ENCODE data around the gene PLA2G2C. TPM values are rescaled to one million over a fixed set of nuclear protein-coding genes. Genes with fewer than 3 reads are reported as not detected.

PLA2G2C gene
- total RNA-seq, 1 donor from 2014 or later = not detected

DNA sequence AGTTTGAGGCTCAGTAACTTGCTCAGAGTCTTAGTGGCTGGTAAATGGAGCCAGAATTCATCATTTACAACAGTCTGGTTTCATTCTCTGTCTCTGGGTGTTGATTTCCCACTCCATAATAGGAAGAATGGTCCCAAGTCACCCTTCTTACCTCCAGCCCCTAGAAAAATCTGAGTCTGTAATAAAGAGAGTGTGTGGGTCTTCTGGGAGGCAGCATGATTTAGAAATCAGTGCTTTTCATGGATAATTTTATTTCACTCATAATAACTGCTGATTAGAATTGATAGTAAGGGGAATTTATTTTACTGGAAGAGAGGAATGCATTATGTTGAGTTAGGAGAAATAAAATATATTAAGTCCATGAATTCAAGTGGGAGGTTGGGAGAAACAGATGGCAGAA lies 69.1 kb downstream of the PLA2G2C start:
- intact Hi-C loops (cut with micrococcal nuclease) = no loop called here
- ATAC-seq (no peak), DNase-seq (no peak)

DNA sequence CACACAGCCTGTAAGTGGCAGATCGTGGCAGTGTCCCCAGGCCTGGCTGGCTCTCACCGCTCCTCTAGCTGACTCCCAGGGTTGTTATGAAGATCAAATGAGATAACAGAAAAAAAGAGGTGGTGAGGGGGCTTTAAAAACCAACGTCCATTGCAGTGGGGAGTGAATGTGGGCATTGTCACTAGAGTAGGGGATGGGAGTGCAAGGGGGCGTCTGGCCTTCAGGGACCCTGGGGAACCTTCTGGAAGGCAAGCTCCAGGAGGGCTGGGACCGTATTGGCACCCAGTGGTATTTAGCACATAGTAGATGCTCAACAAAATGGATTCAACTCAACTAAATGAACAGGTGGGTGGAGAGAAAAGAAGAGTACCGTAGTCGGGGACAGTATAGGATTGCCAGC lies 70.4 kb downstream of the PLA2G2C start:
- DNase-seq (no peak), ATAC-seq (no peak)
- intact Hi-C loops (cut with micrococcal nuclease) = no loop called here

DNA sequence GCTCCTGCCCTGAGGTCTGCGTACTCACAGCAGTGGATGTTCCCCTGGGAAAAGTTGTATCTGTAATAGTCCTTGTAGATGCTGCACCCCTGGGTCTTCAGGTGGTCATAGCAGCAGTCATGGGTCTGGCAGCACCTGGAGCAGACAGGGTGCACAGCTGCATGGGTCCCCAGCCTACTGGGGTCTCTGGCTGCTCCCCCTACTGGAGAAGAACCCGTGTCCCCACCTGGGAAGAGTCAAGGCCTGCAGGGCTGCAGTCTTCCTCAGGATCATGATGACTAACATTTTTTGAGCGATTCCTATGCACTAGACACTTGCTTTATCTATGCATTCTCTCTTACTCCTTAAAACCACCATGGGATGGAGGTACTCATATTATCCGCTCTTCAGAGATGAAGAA lies 70.8 kb downstream of the PLA2G2C start:
- ATAC-seq = no peak
- no peak for DNase-seq
- intact Hi-C loops (cut with micrococcal nuclease) = no loop called here

DNA sequence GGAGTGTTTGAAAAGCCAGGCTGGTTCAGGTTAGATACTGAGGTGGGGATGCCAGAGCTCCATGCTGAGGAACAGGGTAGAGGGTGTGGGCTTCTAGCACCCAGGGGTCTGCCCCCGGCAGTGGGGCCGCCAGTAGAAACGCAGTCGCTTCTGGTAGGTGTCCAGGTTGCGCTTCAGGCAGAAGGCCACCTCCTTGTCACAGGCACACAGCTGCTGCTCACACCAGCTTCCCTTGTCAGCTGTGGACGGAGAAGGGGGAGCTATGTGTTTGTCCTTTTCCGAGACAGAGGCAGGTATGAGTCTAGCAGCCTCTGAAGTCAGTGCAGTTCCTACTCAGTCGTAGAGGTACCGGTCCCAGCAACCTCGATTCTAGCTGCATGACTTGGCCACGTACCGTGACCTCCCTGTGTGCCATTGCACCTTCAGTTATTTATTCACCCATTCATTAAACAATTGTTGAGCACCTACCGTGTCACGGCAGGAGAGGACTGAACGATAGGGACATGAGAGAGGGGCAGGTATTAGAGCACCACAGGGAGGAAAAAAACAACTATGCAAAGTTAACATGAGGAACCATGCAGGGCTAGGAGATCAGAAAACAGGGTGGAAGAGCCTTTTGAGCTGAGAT lies 72.2 kb downstream of the PLA2G2C start:
- ATAC-seq = no peak
- intact Hi-C loops (cut with micrococcal nuclease) = no loop called here
- DNase-seq = no peak

Other genes starting within 250 kb of the PLA2G2C start
- gene PLA2G2A, start 206.9 kb downstream of the PLA2G2C start, total RNA-seq = 82.2 TPM
- gene PLA2G5, start 116.3 kb downstream of the PLA2G2C start, total RNA-seq = 47.1 TPM
- gene PLA2G2D, start 67.0 kb downstream of the PLA2G2C start, total RNA-seq = not detected
- not detected for gene PLA2G2F, start 47.2 kb downstream of the PLA2G2C start, total RNA-seq
- gene UBXN10, start 422 bp downstream of the PLA2G2C start, total RNA-seq = 0.92 TPM
- not detected for gene VWA5B1, start 104.4 kb upstream of the PLA2G2C start, total RNA-seq